Testis (tissue), 2 donors: ENCODE measurements around the gene CCDC30.

Source experiments
- POLR2A ChIP-seq: fragments of 450-650 bp; IDR thresholded peaks from one replicate; pipeline ENCODE4 v1.6.1; 2017; ENCODE audit warnings: antibody characterized with exemption, mild to moderate bottlenecking, moderate library complexity
- TF ChIP-seq, protein P1 (sequence below), 3 experiments: fragments of 450-650 bp in 2 of 3; fragments of 200-600 bp in 1 of 3; sonication (generic) in 1 of 3; IDR thresholded peaks; one replicate each; pipeline ENCODE4 v1.5.1; 2016 to 2019; ENCODE audit warnings: antibody characterized with exemption in 3 of 3, mild to moderate bottlenecking in 2 of 3, moderate library complexity in 1 of 3

DNA sequence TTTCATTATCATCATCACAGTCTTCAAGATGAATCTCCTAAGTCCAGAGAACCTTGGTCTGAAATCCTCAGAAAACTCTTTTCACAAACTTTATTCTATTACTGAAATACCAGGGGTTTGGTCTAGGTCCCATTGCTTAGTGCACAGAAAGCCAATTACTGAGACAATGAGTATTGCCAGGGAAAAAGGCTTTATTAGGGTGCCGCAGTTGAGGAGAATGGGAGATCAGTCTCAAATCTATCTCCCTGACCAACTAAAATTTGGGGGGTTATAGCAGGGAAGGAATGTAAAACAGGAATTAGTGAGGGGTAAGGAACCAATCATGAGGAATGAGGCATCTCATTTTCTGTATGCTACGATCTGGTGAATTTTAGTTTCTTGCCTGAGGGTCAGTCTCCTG is 124.7 kb downstream of the CCDC30 start:
- TF ChIP-seq, protein P1, sequence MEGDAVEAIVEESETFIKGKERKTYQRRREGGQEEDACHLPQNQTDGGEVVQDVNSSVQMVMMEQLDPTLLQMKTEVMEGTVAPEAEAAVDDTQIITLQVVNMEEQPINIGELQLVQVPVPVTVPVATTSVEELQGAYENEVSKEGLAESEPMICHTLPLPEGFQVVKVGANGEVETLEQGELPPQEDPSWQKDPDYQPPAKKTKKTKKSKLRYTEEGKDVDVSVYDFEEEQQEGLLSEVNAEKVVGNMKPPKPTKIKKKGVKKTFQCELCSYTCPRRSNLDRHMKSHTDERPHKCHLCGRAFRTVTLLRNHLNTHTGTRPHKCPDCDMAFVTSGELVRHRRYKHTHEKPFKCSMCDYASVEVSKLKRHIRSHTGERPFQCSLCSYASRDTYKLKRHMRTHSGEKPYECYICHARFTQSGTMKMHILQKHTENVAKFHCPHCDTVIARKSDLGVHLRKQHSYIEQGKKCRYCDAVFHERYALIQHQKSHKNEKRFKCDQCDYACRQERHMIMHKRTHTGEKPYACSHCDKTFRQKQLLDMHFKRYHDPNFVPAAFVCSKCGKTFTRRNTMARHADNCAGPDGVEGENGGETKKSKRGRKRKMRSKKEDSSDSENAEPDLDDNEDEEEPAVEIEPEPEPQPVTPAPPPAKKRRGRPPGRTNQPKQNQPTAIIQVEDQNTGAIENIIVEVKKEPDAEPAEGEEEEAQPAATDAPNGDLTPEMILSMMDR (IDR thresholded peaks at IDR 0.05) = no peak
- no peak for TF ChIP-seq POLR2A
